Neuronal stem cell (in vitro differentiated cells): ENCODE measurements around the gene ABCB9.

Experiments
- DNase-seq: peaks from one replicate; pipeline ENCODE4 v3.0.0-alpha.2; 2013; ENCODE audit warnings: low spot score
- H2AFZ ChIP-seq: one replicate; pipeline ENCODE4 v1.6.1; 2013; ENCODE audit warnings: mild to moderate bottlenecking, low read length, inconsistent platforms
- H2AK5ac ChIP-seq: 2 replicates; pipeline ENCODE4 v1.6.1; 2013; ENCODE audit warnings: low read depth, mild to moderate bottlenecking, inconsistent platforms, low read length, moderate library complexity, mixed read lengths
- H2BK120ac ChIP-seq: 2 replicates; pipeline ENCODE4 v1.6.1; 2013; ENCODE audit warnings: low read depth, mild to moderate bottlenecking, inconsistent platforms, low read length, moderate library complexity, mixed read lengths
- H2BK12ac ChIP-seq: one replicate; pipeline ENCODE4 v1.6.1; 2013; ENCODE audit warnings: low read length, inconsistent platforms
- H2BK15ac ChIP-seq: 2 replicates; pipeline ENCODE4 v1.6.1; 2013; ENCODE audit warnings: mild to moderate bottlenecking, low read length, inconsistent platforms, mixed read lengths
- H2BK5ac ChIP-seq: one replicate; pipeline ENCODE4 v1.6.1; 2013; ENCODE audit warnings: inconsistent platforms, mild to moderate bottlenecking, low read length, moderate library complexity
- H3K14ac ChIP-seq: one replicate; pipeline ENCODE4 v1.6.1; 2013; ENCODE audit warnings: low read length, inconsistent platforms
- H3K18ac ChIP-seq: 2 replicates; pipeline ENCODE4 v1.6.1; 2013; ENCODE audit warnings: low read length, inconsistent platforms
- H3K23ac ChIP-seq: 2 replicates; pipeline ENCODE4 v1.6.1; 2013; ENCODE audit warnings: low read depth, mild to moderate bottlenecking, mixed read lengths, low read length, inconsistent platforms; ENCODE audit not compliant: poor library complexity
- H3K27ac ChIP-seq: replicated peaks from 3 replicates; pipeline ENCODE4 v1.5.1; 2013; ENCODE audit warnings: low read length, inconsistent platforms
- H3K27me3 ChIP-seq, 3 experiments: 2 replicates each; pipeline ENCODE4 v1.6.1; 2013; ENCODE audit warnings: low read length in 3 of 3, mild to moderate bottlenecking in 2 of 3, inconsistent platforms in 1 of 3, low read depth in 1 of 3, mixed read lengths in 1 of 3, moderate library complexity in 1 of 3; ENCODE audit not compliant: control insufficient read depth in 3 of 3, insufficient read depth in 3 of 3
- H3K36me3 ChIP-seq, 2 donors: replicated peaks in 1 of 2; 2 replicates each; pipeline ENCODE4 v1.6.1; 2013; ENCODE audit warnings: low read length in 2 of 2; ENCODE audit not compliant: control insufficient read depth in 2 of 2, insufficient read depth in 2 of 2
- H3K4ac ChIP-seq: 2 replicates; pipeline ENCODE4 v1.6.1; 2013; ENCODE audit warnings: inconsistent platforms, mild to moderate bottlenecking, low read length, moderate library complexity
- H3K4me1 ChIP-seq, 2 donors: 1 replicate in 1 of 2; 2 replicates in 1 of 2; pipeline ENCODE4 v1.6.1; 2013; ENCODE audit warnings: low read length in 2 of 2, low read depth in 1 of 2; ENCODE audit not compliant: control insufficient read depth in 2 of 2, insufficient read depth in 1 of 2
- H3K4me2 ChIP-seq: one replicate; pipeline ENCODE4 v1.6.1; 2013; ENCODE audit warnings: mild to moderate bottlenecking, low read length, inconsistent platforms; ENCODE audit not compliant: insufficient read depth, poor library complexity, severe bottlenecking
- H3K4me3 ChIP-seq, 2 donors: 2 replicates each; pipeline ENCODE4 v1.5.1; 2013; ENCODE audit warnings: low read length in 2 of 2, mild to moderate bottlenecking in 2 of 2, inconsistent platforms in 1 of 2, moderate library complexity in 1 of 2
- H3K79me1 ChIP-seq: one replicate; pipeline ENCODE4 v1.6.1; 2013; ENCODE audit warnings: low read depth, mild to moderate bottlenecking, inconsistent platforms, low read length, moderate library complexity
- H3K9ac ChIP-seq: one replicate; pipeline ENCODE4 v1.6.1; 2013; ENCODE audit warnings: mild to moderate bottlenecking, low read depth, low read length, inconsistent platforms; ENCODE audit not compliant: poor library complexity
- H3K9me3 ChIP-seq, 2 donors: replicated peaks in 1 of 2; 2 replicates each; pipeline versions ENCODE3 to v1.6.1; 2013; ENCODE audit warnings: low read length in 2 of 2, mild to moderate bottlenecking in 2 of 2, inconsistent platforms in 1 of 2, low read depth in 1 of 2, mixed read lengths in 1 of 2, moderate library complexity in 1 of 2; ENCODE audit not compliant: control insufficient read depth in 2 of 2, insufficient read depth in 1 of 2
- H4K8ac ChIP-seq: one replicate; pipeline ENCODE4 v1.6.1; 2013; ENCODE audit warnings: low read depth, mild to moderate bottlenecking, inconsistent platforms, low read length, moderate library complexity
- H4K91ac ChIP-seq: one replicate; pipeline ENCODE4 v1.6.1; 2013; ENCODE audit warnings: low read length, low read depth, mild to moderate bottlenecking, inconsistent platforms; ENCODE audit not compliant: poor library complexity
- WGBS, 2 donors: extraction: QIAGEN DNeasy Blood & Tissue Kit; methylation state at CpG; one replicate each; pipeline ENCODE4 v1.1.7; 2013; ENCODE audit warnings: missing lambda C conversion rate in 2 of 2, mixed read lengths in 1 of 2; ENCODE audit not compliant: insufficient read length in 2 of 2, insufficient replicate concordance in 1 of 2; ENCODE audit errors: extremely low coverage in 2 of 2; 5-methylcytosine and 5-hydroxymethylcytosine counted together

ABCB9 gene

GRCh38 chr12:123004287-123004686 lies 38.0 kb upstream of the ABCB9 start:
- no peak overlapping the region for H3K27ac ChIP-seq

GRCh38 chr12:123003257-123003656 lies 37.0 kb upstream of the ABCB9 start:
- Histone ChIP-seq H3K4me3 (no peak overlapping the region), H3K27ac (no peak overlapping the region), H2AFZ (no peak overlapping the region), H3K27me3 (no peaks in the 10 kb centered on the region), H3K14ac (no peak overlapping the region), H3K36me3 (no peaks in the 10 kb centered on the region), H2BK15ac (no peak overlapping the region), H4K91ac (peak overlapping the region; percentile 39), H4K8ac (no peak overlapping the region), H3K18ac (no peak overlapping the region), H3K23ac (no peak overlapping the region), H2BK5ac (no peak overlapping the region), H2BK120ac (no peak overlapping the region), H3K9ac (no peak overlapping the region), H3K79me1 (no peaks in the 10 kb centered on the region), H3K4me1 (no peaks in the 10 kb centered on the region), H2BK12ac (no peak overlapping the region), H3K4ac (no peak overlapping the region), H3K4me2 (no peak overlapping the region), H3K9me3 (no peaks in the 10 kb centered on the region), H2AK5ac (peak overlapping the region; percentile 31)
- no peak for DNase-seq
- WGBS, 2 donors: no CpG with 5 or more reads among the region's 6 CpGs

More at GRCh38 chr12:123004287-123004686, 38.0 kb upstream of the ABCB9 start:
- H3K4me1 ChIP-seq: no peaks in the 10 kb centered on the region
- no peak overlapping the region for H3K4ac ChIP-seq
- DNase-seq: no peak
- H2BK12ac ChIP-seq: no peak overlapping the region
- no peaks in the 10 kb centered on the region for H3K36me3 ChIP-seq
- H3K23ac ChIP-seq: no peak overlapping the region
- no CpG with 5 or more reads among the region's 14 CpGs for WGBS, 2 donors
- H3K14ac ChIP-seq: no peak overlapping the region
- H3K27me3 ChIP-seq: no peaks in the 10 kb centered on the region
- peak overlapping the region; percentile 64 for H2AK5ac ChIP-seq
- no peaks in the 10 kb centered on the region for H3K9me3 ChIP-seq
- H2BK120ac ChIP-seq: no peak overlapping the region
- H3K9ac ChIP-seq: no peak overlapping the region
- no peaks in the 10 kb centered on the region for H3K79me1 ChIP-seq
- H2AFZ ChIP-seq: no peak overlapping the region
- no peak overlapping the region for H4K8ac ChIP-seq
- no peak overlapping the region for H3K4me3 ChIP-seq
- H2BK5ac ChIP-seq: peak overlapping the region; percentile 78
- no peak overlapping the region for H4K91ac ChIP-seq
- no peak overlapping the region for H2BK15ac ChIP-seq
- no peak overlapping the region for H3K4me2 ChIP-seq
- no peak overlapping the region for H3K18ac ChIP-seq

- no peaks in the 10 kb centered on the region for H3K4me1 ChIP-seq
- no peak overlapping the region for H3K18ac ChIP-seq
- no peak overlapping the region for H3K23ac ChIP-seq
- no peak overlapping the region for H2BK120ac ChIP-seq
- peaks cover 0 to 6% of the 10 kb centered on the region in 2 donors for H3K36me3 ChIP-seq
- no peak overlapping the region for H2BK5ac ChIP-seq
- H2BK12ac ChIP-seq: no peak overlapping the region
- DNase-seq: no peak
- H3K9ac ChIP-seq: no peak overlapping the region
- H2AFZ ChIP-seq: no peak overlapping the region
- no peak overlapping the region for H4K8ac ChIP-seq
- H3K79me1 ChIP-seq: no peaks in the 10 kb centered on the region
- no peak overlapping the region for H3K27ac ChIP-seq
- no CpG with 5 or more reads among the region's 3 CpGs for WGBS, 2 donors
- no peak overlapping the region for H3K4me3 ChIP-seq
- H3K4ac ChIP-seq: no peak overlapping the region
- H3K14ac ChIP-seq: no peak overlapping the region
- H4K91ac ChIP-seq: no peak overlapping the region
- H2BK15ac ChIP-seq: no peak overlapping the region
- no peak overlapping the region for H2AK5ac ChIP-seq
- H3K27me3 ChIP-seq: no peaks in the 10 kb centered on the region
- H3K4me2 ChIP-seq: no peak overlapping the region
- no peaks in the 10 kb centered on the region for H3K9me3 ChIP-seq
These were observed 35.2 kb upstream of the ABCB9 start for GRCh38 chr12:123001464-123001863.

GRCh38 chr12:123000578-123000977 lies 34.3 kb upstream of the ABCB9 start:
- peak overlapping the region; percentile 19 for H2AK5ac ChIP-seq
- no peak overlapping the region for H3K18ac ChIP-seq
- no peak overlapping the region for H3K4me3 ChIP-seq
- H3K36me3 ChIP-seq: peaks cover 0 to 6% of the 10 kb centered on the region in 2 donors
- H4K8ac ChIP-seq: no peak overlapping the region
- no peak overlapping the region for H2BK120ac ChIP-seq
- no peak overlapping the region for H3K4ac ChIP-seq
- H2BK12ac ChIP-seq: no peak overlapping the region
- no peaks in the 10 kb centered on the region for H3K9me3 ChIP-seq
- H3K4me1 ChIP-seq: no peaks in the 10 kb centered on the region
- no CpG with 5 or more reads among the region's 10 CpGs for WGBS, 2 donors
- H4K91ac ChIP-seq: no peak overlapping the region
- no peak overlapping the region for H2BK15ac ChIP-seq
- peak overlapping the region; percentile 13 for H3K9ac ChIP-seq
- no peak overlapping the region for H3K23ac ChIP-seq
- H3K4me2 ChIP-seq: no peak overlapping the region
- no peak overlapping the region for H2AFZ ChIP-seq
- H3K27me3 ChIP-seq: no peaks in the 10 kb centered on the region
- no peak overlapping the region for H3K27ac ChIP-seq
- no peaks in the 10 kb centered on the region for H3K79me1 ChIP-seq
- H3K14ac ChIP-seq: peak overlapping the region; percentile 23
- H2BK5ac ChIP-seq: no peak overlapping the region
- DNase-seq: no peak
